OCI-LY3 (cell line): Measurements from ENCODE around the gene KCNQ1.

Experiments
- H2AFZ ChIP-seq: fragments of 200-600, 300-600 bp; shearing (Covaris generic); 2 replicates; pipeline ENCODE4 v1.6.0; 2014; ENCODE audit warnings: antibody characterized with exemption, low read depth, low read length
- H3K27ac ChIP-seq: fragments of 200-600, 300-600 bp; sonication (generic); 2 replicates; pipeline ENCODE4 v1.5.1; 2014; ENCODE audit warnings: mild to moderate bottlenecking, low read length, moderate library complexity, mixed read lengths
- H3K27me3 ChIP-seq: fragments of 200-600, 300-600 bp; sonication (generic); 2 replicates; pipeline ENCODE4 v1.6.1; 2014; ENCODE audit warnings: low read depth, low read length, mixed read lengths
- H3K36me3 ChIP-seq: fragments of 200-600, 300-600 bp; sonication (generic); replicated peaks from 2 replicates; pipeline ENCODE3; 2014; ENCODE audit warnings: low read depth, low read length, mixed read lengths
- H3K4me1 ChIP-seq: fragments of 300-600, 200-600 bp; sonication (generic); 2 replicates; pipeline ENCODE4 v1.6.1; 2014; ENCODE audit warnings: low read length, mixed read lengths
- H3K4me2 ChIP-seq: fragments of 200-600, 300-600 bp; sonication (generic); 2 replicates; pipeline ENCODE4 v1.6.1; 2014; ENCODE audit warnings: low read length, mixed read lengths
- H3K4me3 ChIP-seq: fragments of 300-600, 200-600 bp; sonication (generic); 2 replicates; pipeline ENCODE4 v1.5.1; 2014; ENCODE audit warnings: antibody characterized with exemption, mild to moderate bottlenecking, low read length, moderate library complexity
- H3K79me2 ChIP-seq: fragments of 300-600, 200-600 bp; shearing (Covaris generic); 2 replicates; pipeline ENCODE4 v1.6.1; 2014; ENCODE audit warnings: mild to moderate bottlenecking, low read length, mixed read lengths
- H3K9ac ChIP-seq: fragments of 300-600, 200-600 bp; shearing (Covaris generic); 2 replicates; pipeline ENCODE4 v1.6.0; 2014; ENCODE audit warnings: mild to moderate bottlenecking, low read length, moderate library complexity
- H3K9me3 ChIP-seq: fragments of 200-600, 300-600 bp; shearing (Covaris generic); 2 replicates; pipeline ENCODE4 v1.6.1; 2014; ENCODE audit warnings: low read length, mixed read lengths; ENCODE audit not compliant: insufficient read depth
- H4K20me1 ChIP-seq: fragments of 200-600, 300-600 bp; sonication (generic); 2 replicates; pipeline ENCODE4 v1.6.1; 2016; ENCODE audit warnings: low read length, mixed read lengths; ENCODE audit not compliant: insufficient read depth
- EZH2phosphoT487 ChIP-seq: fragments of 200-600 bp; shearing (Covaris generic); IDR thresholded peaks from 2 replicates; pipeline ENCODE4 v1.6.1; 2018; ENCODE audit warnings: antibody characterized with exemption, mixed run types, low read depth
- TF ChIP-seq, protein P1 (sequence below): fragments of 200-600, 300-600 bp; sonication (generic); IDR thresholded peaks from 2 replicates; pipeline ENCODE4 v1.5.1; 2014; ENCODE audit warnings: antibody characterized with exemption, low read length, low read depth

Gene KCNQ1

DNA sequence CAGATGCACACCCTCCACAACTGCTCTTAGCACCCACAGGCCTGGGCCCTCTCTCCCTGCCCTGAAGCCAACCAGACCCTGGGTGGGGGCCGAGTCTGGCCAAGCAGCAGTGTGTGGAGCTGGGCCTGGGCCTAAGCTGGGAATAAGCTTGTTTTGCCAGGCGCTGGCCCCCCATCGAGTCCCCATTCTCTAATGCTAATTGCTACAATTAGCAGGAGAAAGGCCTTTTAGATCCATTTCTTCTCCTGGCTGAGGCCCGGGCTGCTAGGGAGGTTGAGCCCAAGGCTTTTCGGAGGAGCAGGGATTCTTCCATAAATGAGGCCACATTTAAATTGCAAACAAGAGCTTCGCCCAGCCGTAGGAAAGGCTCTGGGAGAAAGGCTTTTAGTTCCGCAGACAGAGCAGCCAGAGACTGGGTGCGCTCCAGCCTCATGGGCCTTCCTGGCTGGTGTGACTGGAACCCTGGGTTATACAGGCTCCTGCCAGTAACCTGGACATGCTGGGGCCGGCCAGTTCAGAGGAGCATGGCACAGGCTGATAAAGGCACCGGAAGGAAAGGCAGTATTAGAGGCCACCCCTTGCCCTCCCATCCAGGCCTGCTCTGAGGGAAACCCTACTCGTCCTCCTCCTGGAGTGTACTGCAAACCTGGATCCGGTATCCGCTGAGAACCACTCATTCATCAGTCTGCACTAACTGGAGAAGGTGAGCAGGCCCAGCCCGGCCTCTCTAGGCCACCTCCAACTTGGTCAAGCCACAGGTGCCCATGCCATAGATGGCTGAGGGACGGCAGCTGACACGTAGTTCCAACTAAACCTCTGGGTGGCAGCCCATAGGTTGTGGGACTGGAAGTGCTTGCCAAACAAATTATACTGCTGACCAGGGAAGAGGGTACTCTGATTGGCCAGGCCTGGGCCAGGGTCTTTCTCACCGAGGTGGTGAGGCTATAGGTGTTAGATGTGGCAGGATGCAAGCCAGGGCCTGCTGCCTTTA is 248.8 kb downstream of the KCNQ1 start:
- H3K4me2 ChIP-seq = no peak overlapping the region
- no peak overlapping the region for H3K4me3 ChIP-seq

DNA sequence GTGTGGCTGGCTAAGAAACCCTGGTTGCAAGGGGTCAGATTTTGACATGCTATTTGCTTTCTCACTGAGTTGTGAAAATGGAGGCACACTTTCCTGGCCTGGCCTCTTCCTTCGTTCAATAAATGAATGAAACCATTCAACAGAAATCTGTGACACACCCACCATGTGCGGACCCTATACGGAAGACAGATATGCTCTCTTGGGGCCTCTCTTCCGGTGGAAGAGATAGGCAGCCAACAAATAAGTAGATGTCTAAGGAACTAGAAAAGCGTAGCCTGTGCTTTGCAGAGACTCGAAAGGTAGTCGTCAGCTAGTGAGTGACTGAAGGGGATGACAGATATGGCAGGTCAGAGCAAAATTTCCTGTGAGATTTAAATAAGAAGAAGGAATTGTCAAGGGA is 249.7 kb downstream of the KCNQ1 start:
- H3K4me2 ChIP-seq = no peak overlapping the region
- peaks cover 15% of the 10 kb centered on the region for H3K4me1 ChIP-seq
- peaks cover 100% of the 10 kb centered on the region for H3K79me2 ChIP-seq
- TF ChIP-seq EZH2phosphoT487 = no peak
- TF ChIP-seq, protein P1, sequence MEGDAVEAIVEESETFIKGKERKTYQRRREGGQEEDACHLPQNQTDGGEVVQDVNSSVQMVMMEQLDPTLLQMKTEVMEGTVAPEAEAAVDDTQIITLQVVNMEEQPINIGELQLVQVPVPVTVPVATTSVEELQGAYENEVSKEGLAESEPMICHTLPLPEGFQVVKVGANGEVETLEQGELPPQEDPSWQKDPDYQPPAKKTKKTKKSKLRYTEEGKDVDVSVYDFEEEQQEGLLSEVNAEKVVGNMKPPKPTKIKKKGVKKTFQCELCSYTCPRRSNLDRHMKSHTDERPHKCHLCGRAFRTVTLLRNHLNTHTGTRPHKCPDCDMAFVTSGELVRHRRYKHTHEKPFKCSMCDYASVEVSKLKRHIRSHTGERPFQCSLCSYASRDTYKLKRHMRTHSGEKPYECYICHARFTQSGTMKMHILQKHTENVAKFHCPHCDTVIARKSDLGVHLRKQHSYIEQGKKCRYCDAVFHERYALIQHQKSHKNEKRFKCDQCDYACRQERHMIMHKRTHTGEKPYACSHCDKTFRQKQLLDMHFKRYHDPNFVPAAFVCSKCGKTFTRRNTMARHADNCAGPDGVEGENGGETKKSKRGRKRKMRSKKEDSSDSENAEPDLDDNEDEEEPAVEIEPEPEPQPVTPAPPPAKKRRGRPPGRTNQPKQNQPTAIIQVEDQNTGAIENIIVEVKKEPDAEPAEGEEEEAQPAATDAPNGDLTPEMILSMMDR = no peak
- no peaks in the 10 kb centered on the region for H3K9me3 ChIP-seq
- H3K27me3 ChIP-seq = no peaks in the 10 kb centered on the region
- H3K36me3 ChIP-seq = no peaks in the 10 kb centered on the region
- no peak overlapping the region for H3K9ac ChIP-seq
- no peak overlapping the region for H2AFZ ChIP-seq
- peaks cover 92% of the 10 kb centered on the region for H4K20me1 ChIP-seq
- no peak overlapping the region for H3K27ac ChIP-seq
- no peak overlapping the region for H3K4me3 ChIP-seq

More for the DNA sequence above, 248.8 kb downstream of the KCNQ1 start:
- Histone ChIP-seq H3K27me3 (no peaks in the 10 kb centered on the region), H3K9me3 (no peaks in the 10 kb centered on the region), H3K27ac (no peak overlapping the region), H3K4me1 (peaks cover 14% of the 10 kb centered on the region), H4K20me1 (peaks cover 99% of the 10 kb centered on the region), H3K9ac (no peak overlapping the region), H3K79me2 (peaks cover 97% of the 10 kb centered on the region), H3K36me3 (no peaks in the 10 kb centered on the region), H2AFZ (no peak overlapping the region)
- no peak for TF ChIP-seq EZH2phosphoT487
- TF ChIP-seq, protein P1 = no peak

DNA sequence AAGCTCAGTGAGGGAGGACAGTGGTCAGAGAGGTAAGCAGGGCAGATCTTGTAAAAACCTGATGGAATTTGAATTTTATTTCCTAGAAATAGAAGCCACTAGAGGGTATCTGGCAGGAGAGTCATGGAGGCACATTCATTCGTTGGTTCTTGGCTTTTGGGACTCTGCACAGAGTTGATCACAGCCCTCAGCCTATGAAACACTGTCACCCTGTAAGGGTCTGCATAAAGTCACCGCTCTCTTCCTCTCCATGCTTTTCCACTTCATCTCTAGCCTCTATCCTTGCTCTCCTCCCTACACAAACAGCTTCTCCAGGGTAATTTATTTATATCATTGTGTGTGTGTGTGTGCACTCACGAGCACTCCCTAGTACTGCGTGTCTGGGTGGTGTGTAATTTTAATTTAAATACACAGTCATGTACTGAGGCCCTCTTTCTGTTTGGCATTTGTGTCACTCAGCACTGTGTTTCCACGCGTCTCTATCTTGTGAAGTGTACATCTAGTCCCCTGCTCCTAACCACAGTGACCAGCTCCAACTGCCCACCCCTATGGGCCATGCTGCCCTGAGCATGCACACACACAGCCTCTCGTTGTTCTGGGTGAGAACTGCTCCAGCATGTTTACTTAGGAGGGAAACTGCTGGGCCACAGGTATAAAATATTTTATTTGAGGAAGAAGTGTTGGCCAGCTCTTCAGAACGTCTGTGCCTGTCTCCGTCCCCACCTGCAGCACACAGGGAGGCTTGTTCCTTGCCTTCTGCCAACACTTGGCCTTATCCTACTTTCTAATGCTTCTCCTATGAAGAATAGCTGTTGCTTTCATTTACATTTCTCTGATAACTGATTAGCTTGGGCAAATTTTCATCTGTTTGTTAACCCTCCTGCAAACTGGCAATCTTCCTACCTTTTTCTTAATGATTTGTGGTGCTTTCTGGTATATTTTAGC is 250.5 kb downstream of the KCNQ1 start:
- H3K27me3 ChIP-seq = no peaks in the 10 kb centered on the region
- peaks cover 15% of the 10 kb centered on the region for H3K4me1 ChIP-seq
- H3K27ac ChIP-seq = no peak overlapping the region
- H4K20me1 ChIP-seq = peaks cover 85% of the 10 kb centered on the region
- TF ChIP-seq, protein P1 = no peak
- no peak for TF ChIP-seq EZH2phosphoT487
- no peak overlapping the region for H3K4me2 ChIP-seq
- peaks cover 94% of the 10 kb centered on the region for H3K79me2 ChIP-seq
- no peak overlapping the region for H2AFZ ChIP-seq
- no peak overlapping the region for H3K4me3 ChIP-seq
- H3K9ac ChIP-seq = no peak overlapping the region
- H3K9me3 ChIP-seq = no peaks in the 10 kb centered on the region
- no peaks in the 10 kb centered on the region for H3K36me3 ChIP-seq
